Neural cell (in vitro differentiated cells): ENCODE measurements around the gene BTRC. TPM values are rescaled to one million over a fixed set of nuclear protein-coding genes. Genes with fewer than 3 reads are reported as not detected.

Experiments
- H2AFZ ChIP-seq: fragments of 200-600, 300-800 bp; sonication (generic), shearing (Covaris generic); 2 replicates; pipeline ENCODE4 v1.6.0; 2014; ENCODE audit warnings: low read depth, mild to moderate bottlenecking, antibody characterized with exemption, low read length, moderate library complexity
- H3F3A ChIP-seq: fragments of 200-600 bp; shearing (Covaris generic); 2 replicates; pipeline ENCODE4 v1.6.1; 2016; ENCODE audit warnings: mild to moderate bottlenecking, moderate library complexity, mixed read lengths, antibody characterized with exemption, low read length; ENCODE audit not compliant: insufficient read depth, poor library complexity, severe bottlenecking
- H3K27ac ChIP-seq: fragments of 200-600, 300-800 bp; sonication (generic), shearing (Covaris generic); 2 replicates; pipeline ENCODE4 v1.5.1; 2014; ENCODE audit warnings: mild to moderate bottlenecking, low read length, moderate library complexity
- H3K27me3 ChIP-seq: fragments of 300-800, 200-600 bp; sonication (generic), shearing (Covaris generic); 2 replicates; pipeline ENCODE4 v1.6.0; 2014; ENCODE audit warnings: mild to moderate bottlenecking, low read depth, low read length, moderate library complexity; ENCODE audit not compliant: insufficient read depth
- H3K36me3 ChIP-seq: fragments of 300-800, 200-600 bp; sonication (generic), shearing (Covaris generic); 2 replicates; pipeline ENCODE4 v1.5.1; 2014; ENCODE audit warnings: mild to moderate bottlenecking, antibody characterized with exemption, low read length, moderate library complexity; ENCODE audit not compliant: insufficient read depth
- H3K4me2 ChIP-seq: fragments of 300-800, 200-600 bp; sonication (generic), shearing (Covaris generic); 2 replicates; pipeline ENCODE4 v1.6.0; 2014; ENCODE audit warnings: mild to moderate bottlenecking, low read length
- H3K4me3 ChIP-seq: fragments of 300-800, 200-600 bp; sonication (generic), shearing (Covaris generic); 2 replicates; pipeline ENCODE4 v1.5.1; 2014; ENCODE audit warnings: mild to moderate bottlenecking, low read length, moderate library complexity
- H3K79me2 ChIP-seq: fragments of 200-600 bp; shearing (Covaris generic); replicated peaks from 2 replicates; pipeline ENCODE4 v1.6.0; 2014; ENCODE audit warnings: mild to moderate bottlenecking, low read length, moderate library complexity; ENCODE audit not compliant: insufficient read depth
- H3K9ac ChIP-seq: fragments of 300-800, 200-600 bp; sonication (generic), shearing (Covaris generic); 2 replicates; pipeline ENCODE4 v1.6.1; 2016; ENCODE audit warnings: mild to moderate bottlenecking, low read length, mixed read lengths
- H3K9me2 ChIP-seq: fragments of 200-600 bp; shearing (Covaris generic); 2 replicates; pipeline ENCODE4 v1.6.1; 2016; ENCODE audit warnings: mild to moderate bottlenecking, low read length, mixed read lengths; ENCODE audit not compliant: insufficient read depth
- H3K9me3 ChIP-seq: fragments of 200-600, 300-800 bp; sonication (generic), shearing (Covaris generic); 2 replicates; pipeline ENCODE4 v1.6.1; 2016; ENCODE audit warnings: mild to moderate bottlenecking, mixed run types, low read length, moderate library complexity, mixed read lengths
- H4K20me1 ChIP-seq: fragments of 200-600 bp; shearing (Covaris generic); 2 replicates; pipeline ENCODE4 v1.6.1; 2016; ENCODE audit warnings: mild to moderate bottlenecking, mixed run types; ENCODE audit not compliant: insufficient read depth
- CTCF ChIP-seq: fragments of 450-650 bp; IDR thresholded peaks from 2 replicates; pipeline ENCODE4 v1.5.1; 2014; ENCODE audit warnings: antibody characterized with exemption, mild to moderate bottlenecking, moderate library complexity; ENCODE audit not compliant: poor library complexity, severe bottlenecking
- EP300 ChIP-seq: fragments of 450-650 bp; conservative IDR thresholded peaks from 2 replicates; pipeline ENCODE4 v1.6.1; 2014; ENCODE audit warnings: antibody characterized with exemption, mild to moderate bottlenecking, moderate library complexity; ENCODE audit not compliant: poor library complexity, severe bottlenecking
- EZH2 ChIP-seq: fragments of 200-600, 300-800 bp; shearing (Covaris generic), sonication (generic); IDR thresholded peaks from 2 replicates; pipeline ENCODE4 v1.6.1; 2014; ENCODE audit warnings: antibody characterized with exemption, low read length, borderline replicate concordance, mild to moderate bottlenecking; ENCODE audit not compliant: insufficient read depth, poor library complexity, severe bottlenecking
- MXI1 ChIP-seq: fragments of 450-650 bp; conservative IDR thresholded peaks from 2 replicates; pipeline ENCODE4 v1.6.1; 2014; ENCODE audit warnings: antibody characterized with exemption, mild to moderate bottlenecking; ENCODE audit not compliant: poor library complexity, severe bottlenecking
- POLR2AphosphoS5 ChIP-seq: IDR thresholded peaks from 2 replicates; pipeline ENCODE4 v1.6.1; 2012
- RAD21 ChIP-seq: fragments of 450-650 bp; conservative IDR thresholded peaks from 2 replicates; pipeline ENCODE4 v1.6.1; 2014; ENCODE audit warnings: antibody characterized with exemption, mild to moderate bottlenecking, moderate library complexity
- REST ChIP-seq: IDR thresholded peaks from 2 replicates; pipeline ENCODE4 v1.6.1; 2012; ENCODE audit warnings: borderline replicate concordance
- SMC3 ChIP-seq: fragments of 450-650 bp; conservative IDR thresholded peaks from 2 replicates; pipeline ENCODE4 v1.6.1; 2014; ENCODE audit warnings: antibody characterized with exemption, mild to moderate bottlenecking, moderate library complexity; ENCODE audit not compliant: poor library complexity
- TAF1 ChIP-seq: IDR thresholded peaks from 2 replicates; pipeline ENCODE4 v1.6.1; 2012; ENCODE audit warnings: low read depth
- polyA plus RNA-seq: library from polyadenylated mRNA; depleted of rRNA; stranded (reverse); fragments of >200 nt; gene quantifications from 2 replicates; pipeline ENCODE4 v1.2.3, GENCODE V29; 2014

BTRC gene
- polyA plus RNA-seq, 1 donor from 2014 or later = 32.6 TPM

DNA sequence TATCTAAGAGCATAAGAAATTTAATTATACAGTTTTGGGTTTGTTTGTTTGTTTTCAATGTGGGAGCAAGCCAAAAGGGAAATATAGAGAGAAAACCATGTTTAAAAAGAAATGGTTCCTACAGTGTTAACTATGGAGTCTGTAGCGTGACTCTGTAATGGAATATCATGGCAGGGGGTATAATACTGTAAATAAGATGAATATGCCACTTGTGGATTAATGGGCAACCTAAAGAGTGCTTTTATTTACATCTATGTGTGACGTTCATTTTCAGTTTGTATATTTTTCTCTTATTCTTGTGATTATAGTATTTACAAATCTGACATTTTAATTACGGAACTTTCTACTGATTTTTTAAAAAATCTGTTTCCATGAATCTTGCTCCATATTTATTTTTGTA, 138.2 kb downstream of the BTRC start:
- Histone ChIP-seq H3K36me3 (no peaks in the 10 kb centered on the region), H4K20me1 (no peaks in the 10 kb centered on the region), H3F3A (no peaks in the 10 kb centered on the region), H3K4me2 (no peak overlapping the region), H3K4me3 (no peak overlapping the region), H3K9me3 (no peaks in the 10 kb centered on the region), H3K27ac (no peak overlapping the region), H3K9ac (no peak overlapping the region), H3K9me2 (no peaks in the 10 kb centered on the region), H3K27me3 (no peaks in the 10 kb centered on the region), H2AFZ (no peak overlapping the region), H3K79me2 (no peaks in the 10 kb centered on the region)
- TF ChIP-seq CTCF (no peak), MXI1 (no peak), TAF1 (no peak), POLR2AphosphoS5 (no peak), RAD21 (no peak), SMC3 (no peak), EP300 (no peak), EZH2 (no peak), REST (no peak)

GRCh38 chr10:101492814-101493213, 138.8 kb downstream of the BTRC start:
- no peak overlapping the region for H3K9ac ChIP-seq

More at GRCh38 chr10:101492814-101493213, 138.8 kb downstream of the BTRC start:
- TF ChIP-seq MXI1 (no peak), POLR2AphosphoS5 (no peak), CTCF (no peak), SMC3 (no peak), TAF1 (no peak), REST (no peak), EP300 (no peak), RAD21 (no peak), EZH2 (no peak)
- Histone ChIP-seq H3K9me3 (no peaks in the 10 kb centered on the region), H3K9me2 (no peaks in the 10 kb centered on the region), H3K79me2 (no peaks in the 10 kb centered on the region), H3K4me3 (no peak overlapping the region), H3K4me2 (no peak overlapping the region), H3F3A (no peaks in the 10 kb centered on the region), H2AFZ (no peak overlapping the region), H4K20me1 (no peaks in the 10 kb centered on the region), H3K36me3 (no peaks in the 10 kb centered on the region), H3K27me3 (no peaks in the 10 kb centered on the region), H3K27ac (no peak overlapping the region)
